ENCODE measurements around the gene NXPH4. TPM values are rescaled to one million over a fixed set of nuclear protein-coding genes. Genes with fewer than 3 reads are reported as not detected.

Gene NXPH4
- total RNA-seq, 4 donors from 2014 or later, result 18.4 to 21.3 (median 19.9) TPM

- 3 to 6% methylated on average over 59 to 60 of the region's 63 CpGs for WGBS, 2 donors
- no peak for DNase-seq (ENCODE audit: low spot score in 2 of 2)
- H3K4me3 ChIP-seq (ENCODE audit: low read depth, poor library complexity, severe bottlenecking), result peak overlapping the region; percentile 5
- TF ChIP-seq POLR2A (IDR thresholded peaks at IDR 0.05), result no peak
- TF ChIP-seq, protein P1, sequence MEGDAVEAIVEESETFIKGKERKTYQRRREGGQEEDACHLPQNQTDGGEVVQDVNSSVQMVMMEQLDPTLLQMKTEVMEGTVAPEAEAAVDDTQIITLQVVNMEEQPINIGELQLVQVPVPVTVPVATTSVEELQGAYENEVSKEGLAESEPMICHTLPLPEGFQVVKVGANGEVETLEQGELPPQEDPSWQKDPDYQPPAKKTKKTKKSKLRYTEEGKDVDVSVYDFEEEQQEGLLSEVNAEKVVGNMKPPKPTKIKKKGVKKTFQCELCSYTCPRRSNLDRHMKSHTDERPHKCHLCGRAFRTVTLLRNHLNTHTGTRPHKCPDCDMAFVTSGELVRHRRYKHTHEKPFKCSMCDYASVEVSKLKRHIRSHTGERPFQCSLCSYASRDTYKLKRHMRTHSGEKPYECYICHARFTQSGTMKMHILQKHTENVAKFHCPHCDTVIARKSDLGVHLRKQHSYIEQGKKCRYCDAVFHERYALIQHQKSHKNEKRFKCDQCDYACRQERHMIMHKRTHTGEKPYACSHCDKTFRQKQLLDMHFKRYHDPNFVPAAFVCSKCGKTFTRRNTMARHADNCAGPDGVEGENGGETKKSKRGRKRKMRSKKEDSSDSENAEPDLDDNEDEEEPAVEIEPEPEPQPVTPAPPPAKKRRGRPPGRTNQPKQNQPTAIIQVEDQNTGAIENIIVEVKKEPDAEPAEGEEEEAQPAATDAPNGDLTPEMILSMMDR (IDR thresholded peaks at IDR 0.05), result no peak
- intact Hi-C loops (cut with DNase I; ENCODE audit: low total_unique reads), result no loop called here
These were observed 21.6 kb downstream of the NXPH4 start for GRCh38 chr12:57237932-57238853.

DNA sequence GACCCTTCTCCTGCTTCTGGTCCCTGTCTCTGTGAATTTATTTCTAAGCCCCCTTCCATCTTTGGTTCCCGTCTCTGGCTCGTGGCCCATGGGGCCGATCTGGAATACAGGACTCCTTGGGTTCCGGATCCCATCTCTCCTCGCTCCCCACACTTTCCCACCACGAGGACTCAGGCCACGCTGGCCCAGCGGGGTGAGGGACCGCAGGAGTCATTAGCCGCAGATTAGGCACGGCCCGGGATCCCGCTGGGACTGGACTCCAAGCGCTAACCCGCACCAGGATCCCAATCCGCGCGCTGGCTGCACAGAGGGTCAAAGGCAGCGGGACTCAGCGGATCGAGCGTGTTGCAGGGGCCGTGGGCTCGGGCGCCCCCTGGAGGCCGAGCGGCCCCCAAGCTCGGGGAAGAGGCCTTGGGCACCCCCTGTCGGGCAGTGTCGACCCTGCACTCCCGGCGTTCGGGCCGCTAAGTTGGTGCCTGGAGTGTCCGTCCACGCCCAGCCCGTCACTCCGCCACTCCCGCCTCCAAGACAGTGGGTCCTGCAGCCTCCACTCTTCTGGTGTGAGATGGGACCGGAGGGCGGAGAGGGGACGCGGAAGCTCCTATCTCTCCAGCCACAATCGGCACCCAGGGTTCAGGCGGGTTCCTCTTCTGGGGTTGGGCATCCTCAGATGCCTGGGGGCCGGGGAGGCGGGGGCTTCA, 22.4 kb downstream of the NXPH4 start:
- WGBS, 2 donors, result 1 to 3% methylated on average over 28 to 31 of the region's 47 CpGs
- intact Hi-C loops (cut with DNase I; ENCODE audit: low total_unique reads), result no loop called here
- peak overlapping the region; percentile 5 for H3K4me3 ChIP-seq (ENCODE audit: low read depth, poor library complexity, severe bottlenecking)
- TF ChIP-seq, protein P1 (IDR thresholded peaks at IDR 0.05), result peak in 2 of 3 donors; percentile 96 to 98
- TF ChIP-seq POLR2A (IDR thresholded peaks at IDR 0.05), result no peak
- peak; percentile 84 to 97 for DNase-seq (ENCODE audit: low spot score in 2 of 2)

DNA sequence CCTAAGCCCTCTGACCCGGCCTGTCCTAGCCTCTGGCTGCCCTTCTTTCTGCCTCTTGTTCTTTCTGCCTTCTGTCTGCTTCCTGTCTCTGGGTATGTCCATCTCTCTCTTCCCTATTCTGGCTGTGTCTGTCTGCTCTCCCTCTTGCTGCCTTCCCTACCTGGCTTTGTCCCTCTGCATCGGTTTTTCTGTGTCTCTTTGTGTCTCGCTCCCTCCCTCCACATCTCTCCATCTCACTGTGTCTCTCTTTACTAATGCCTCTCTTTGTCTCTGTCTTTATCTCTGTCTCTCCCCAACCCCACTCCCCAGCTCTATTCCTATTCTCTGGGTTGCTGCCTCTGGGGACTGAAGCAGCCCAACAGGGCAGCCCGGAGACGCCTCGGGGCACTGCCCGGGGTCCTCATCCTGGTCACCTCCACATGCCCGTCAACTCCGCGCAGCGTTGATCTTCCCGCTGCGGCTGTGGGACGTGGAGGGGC, 23.0 kb downstream of the NXPH4 start:
- intact Hi-C loops (cut with DNase I; ENCODE audit: low total_unique reads), result loop anchor here (2.0 kb wide), 1 partner anchor 25 kb away; no protein-coding TSS in a partner anchor
- 3 to 4% methylated on average over 14 of the region's 14 CpGs for WGBS, 2 donors
- no peak overlapping the region for H3K4me3 ChIP-seq (ENCODE audit: low read depth, poor library complexity, severe bottlenecking)
- TF ChIP-seq, protein P1 (IDR thresholded peaks at IDR 0.05), result no peak
- TF ChIP-seq POLR2A (IDR thresholded peaks at IDR 0.05), result no peak
- DNase-seq (ENCODE audit: low spot score in 2 of 2), result no peak

- no peak for TF ChIP-seq POLR2A (IDR thresholded peaks at IDR 0.05)
- TF ChIP-seq, protein P1 (IDR thresholded peaks at IDR 0.05), result no peak
- peak in 1 of 2 donors; percentile 47 for DNase-seq (ENCODE audit: low spot score in 2 of 2)
- H3K4me3 ChIP-seq (ENCODE audit: low read depth, poor library complexity, severe bottlenecking), result no peak overlapping the region
- 1% methylated on average over 59 to 64 of the region's 72 CpGs for WGBS, 2 donors
- intact Hi-C loops (cut with DNase I; ENCODE audit: low total_unique reads), result loop anchor here (2.0 kb wide), 1 partner anchor 25 kb away; no protein-coding TSS in a partner anchor
These were observed 23.7 kb downstream of the NXPH4 start for GRCh38 chr12:57240066-57240921.

- no peak overlapping the region for H3K4me3 ChIP-seq (ENCODE audit: low read depth, poor library complexity, severe bottlenecking)
- DNase-seq (ENCODE audit: low spot score in 2 of 2), result no peak
- intact Hi-C loops (cut with DNase I; ENCODE audit: low total_unique reads), result loop anchor here (2.0 kb wide), 1 partner anchor 26 kb away; no protein-coding TSS in a partner anchor
- 7 to 22% methylated on average over 8 to 13 of the region's 19 CpGs for WGBS, 2 donors
- TF ChIP-seq, protein P1 (IDR thresholded peaks at IDR 0.05), result no peak
- TF ChIP-seq POLR2A (IDR thresholded peaks at IDR 0.05), result no peak
These were observed 24.4 kb downstream of the NXPH4 start for GRCh38 chr12:57240926-57241401.
